Stimulated activated naive CD8-positive, alpha-beta T cell treated with anti-CD3 and anti-CD28 coated beads, Interleukin-15, amount 100 ng/mL, for 72 hours (primary cell): Measurements from ENCODE around the gene MAP1A.
A peak's percentile ranks its signal among the peaks of the same experiment; 100 is the strongest.
"Not testable (repeated sequence)": the region's sequence is repeated elsewhere in the genome, so short reads cannot be mapped to it uniquely, and the experiment has no call there.

ENCODE experiments used
- ATAC-seq: fragments of 150-1000 bp; cut with Tn5 transposase; 2 replicates; pipeline ENCODE4 v1.10.0; 2021; ENCODE audit warnings: mild to moderate bottlenecking, moderate library complexity
- DNase-seq, 2 donors: peaks; one replicate each; pipeline ENCODE4 v3.0.0; 2021 to 2022
- H3K27ac Mint-ChIP-seq, 2 donors: one replicate each; pipeline ENCODE4 v1.8.0; 2022; ENCODE audit warnings: mild to moderate bottlenecking in 2 of 2, mixed read lengths in 2 of 2, moderate library complexity in 2 of 2
- H3K27me3 Mint-ChIP-seq: one replicate; pipeline ENCODE4 v1.8.0; 2022; ENCODE audit warnings: mixed read lengths
- H3K4me1 Mint-ChIP-seq: one replicate; pipeline ENCODE4 v1.8.0; 2022; ENCODE audit warnings: mild to moderate bottlenecking, mixed read lengths
- H3K4me3 Mint-ChIP-seq, 2 donors: one replicate each; pipeline ENCODE4 v1.8.0; 2022; ENCODE audit warnings: mild to moderate bottlenecking in 2 of 2, mixed read lengths in 2 of 2, moderate library complexity in 1 of 2
- H3K9me3 Mint-ChIP-seq, 2 donors: one replicate each; pipeline ENCODE4 v1.8.0; 2022; ENCODE audit warnings: mixed read lengths in 2 of 2

MAP1A gene

DNA sequence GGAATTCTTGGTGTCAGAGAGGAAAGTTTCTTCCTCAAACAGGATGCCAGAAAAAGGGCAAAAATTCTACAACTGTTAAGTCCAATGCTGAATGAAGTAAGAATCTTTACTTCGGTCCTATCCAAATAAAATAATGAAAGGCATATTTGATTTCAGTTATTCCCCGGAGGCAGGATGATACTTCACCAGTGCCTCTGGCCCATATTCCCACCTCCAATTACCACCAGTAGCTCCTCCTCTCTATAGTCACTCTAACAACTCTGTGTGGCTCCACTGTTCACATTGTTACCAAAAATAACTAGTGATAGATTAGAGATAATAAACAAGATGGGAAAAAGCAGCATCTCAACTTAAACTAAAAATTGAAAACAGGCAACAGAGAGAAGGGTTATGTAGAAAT lies 20.7 kb downstream of the MAP1A start:
- H3K27me3 Mint-ChIP-seq = no peaks in the 10 kb centered on the region
- ATAC-seq (no peak), DNase-seq (no peak)
- no peak overlapping the region for H3K27ac Mint-ChIP-seq
- H3K9me3 Mint-ChIP-seq = no peaks in the 10 kb centered on the region
- no peak overlapping the region for H3K4me3 Mint-ChIP-seq
- no peaks in the 10 kb centered on the region for H3K4me1 Mint-ChIP-seq

GRCh38 chr15:43541785-43542184 lies 24.4 kb downstream of the MAP1A start:
- DNase-seq (no peak), ATAC-seq (no peak)
- no peaks in the 10 kb centered on the region for H3K27me3 Mint-ChIP-seq
- no peaks in the 10 kb centered on the region for H3K9me3 Mint-ChIP-seq
- H3K4me3 Mint-ChIP-seq = no peak overlapping the region
- no peaks in the 10 kb centered on the region for H3K4me1 Mint-ChIP-seq
- peak overlapping the region; percentile 59 to 78 for H3K27ac Mint-ChIP-seq

- Mint-ChIP-seq H3K27ac (no peak overlapping the region), H3K4me3 (no peak overlapping the region), H3K27me3 (no peaks in the 10 kb centered on the region), H3K4me1 (no peaks in the 10 kb centered on the region), H3K9me3 (no peaks in the 10 kb centered on the region)
- DNase-seq = no peak
- no peak for ATAC-seq
Observed at GRCh38 chr15:43544266-43544665, 26.9 kb downstream of the MAP1A start.

- Mint-ChIP-seq H3K27ac (peak overlapping the region in 1 of 2 donors; percentile 31), H3K4me3 (no peak overlapping the region), H3K27me3 (no peaks in the 10 kb centered on the region), H3K9me3 (no peaks in the 10 kb centered on the region), H3K4me1 (no peaks in the 10 kb centered on the region)
- DNase-seq = no peak
- no peak for ATAC-seq
Observed at GRCh38 chr15:43545426-43545825, 28.0 kb downstream of the MAP1A start.

DNA sequence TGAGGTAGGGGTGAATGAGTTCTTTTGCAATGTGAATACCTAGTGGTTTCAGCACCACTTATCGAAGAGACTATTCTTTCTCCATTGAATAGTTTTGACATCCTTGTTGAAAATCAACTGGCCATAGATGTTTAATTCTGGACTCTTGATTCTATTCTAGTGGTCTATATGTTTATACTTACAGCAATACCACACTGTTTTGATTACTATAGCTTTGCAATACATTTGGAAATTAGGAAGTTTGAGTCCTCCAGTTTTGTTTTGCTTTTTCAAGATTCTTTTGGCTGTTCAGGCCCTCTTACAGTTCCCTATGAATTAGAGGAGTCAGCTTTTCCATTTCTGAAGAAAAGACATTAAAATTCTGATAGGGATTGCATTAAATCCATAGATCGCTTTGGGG lies 30.1 kb downstream of the MAP1A start:
- no peak for ATAC-seq
- Mint-ChIP-seq H3K27me3 (no peaks in the 10 kb centered on the region), H3K4me1 (no peaks in the 10 kb centered on the region), H3K27ac (no peak overlapping the region), H3K9me3 (no peaks in the 10 kb centered on the region), H3K4me3 (no peak overlapping the region)
- DNase-seq = no peak

DNA sequence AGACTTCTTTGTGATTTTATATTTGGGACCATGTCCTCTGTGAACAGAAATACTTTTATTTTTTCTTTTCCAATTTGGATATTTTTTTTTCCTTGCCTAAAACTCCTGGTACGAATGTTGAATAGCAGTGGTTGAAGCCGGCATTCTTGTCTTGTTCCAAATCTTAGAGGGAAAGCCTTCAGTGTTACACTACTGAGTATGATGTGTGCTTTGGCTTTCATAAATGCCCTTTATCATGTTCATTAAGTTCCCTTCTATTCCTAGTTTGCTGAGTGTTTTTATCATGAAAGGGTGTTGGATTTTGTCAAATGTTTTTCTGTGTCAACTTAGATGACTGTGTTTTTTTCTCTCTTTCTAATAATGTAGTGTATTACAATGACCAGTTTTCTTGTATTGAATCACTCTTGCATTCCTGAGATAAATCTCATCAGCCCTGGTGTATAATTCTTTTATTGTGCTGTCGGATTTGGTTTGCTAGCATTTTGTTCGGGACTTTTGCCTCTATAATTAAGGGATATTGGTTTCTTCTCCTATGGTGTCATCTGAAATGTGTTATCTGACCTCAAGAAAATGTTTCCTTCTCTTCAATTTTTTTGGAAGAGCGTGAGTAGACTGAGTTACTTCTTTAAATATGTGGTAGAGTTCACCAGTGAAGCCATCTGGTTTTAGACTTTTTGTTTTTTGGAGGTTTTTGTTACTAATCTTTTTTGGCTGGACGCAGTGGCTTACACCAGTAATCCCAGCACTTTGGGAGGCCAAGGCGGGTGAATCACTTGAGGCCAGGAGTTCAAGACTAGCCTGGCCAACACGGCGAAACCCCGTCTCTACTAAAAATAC lies 33.3 kb downstream of the MAP1A start:
- no peak overlapping the region for H3K27ac Mint-ChIP-seq
- H3K9me3 Mint-ChIP-seq = no peaks in the 10 kb centered on the region
- ATAC-seq (no peak), DNase-seq (no peak)
- H3K27me3 Mint-ChIP-seq = no peaks in the 10 kb centered on the region
- H3K4me1 Mint-ChIP-seq = no peaks in the 10 kb centered on the region
- no peak overlapping the region for H3K4me3 Mint-ChIP-seq

- Mint-ChIP-seq H3K4me1 (no peaks in the 10 kb centered on the region), H3K27ac (no peak overlapping the region)
Observed at GRCh38 chr15:43552256-43552655, 34.8 kb downstream of the MAP1A start.

GRCh38 chr15:43552986-43553385 lies 35.6 kb downstream of the MAP1A start:
- Mint-ChIP-seq H3K4me1 (no peaks in the 10 kb centered on the region), H3K27ac (no peak overlapping the region), H3K9me3 (no peaks in the 10 kb centered on the region), H3K4me3 (no peak overlapping the region), H3K27me3 (no peaks in the 10 kb centered on the region)
- no peak for DNase-seq
- no peak for ATAC-seq

More at GRCh38 chr15:43552256-43552655, 34.8 kb downstream of the MAP1A start:
- Mint-ChIP-seq H3K9me3 (no peaks in the 10 kb centered on the region), H3K4me3 (no peak overlapping the region), H3K27me3 (no peaks in the 10 kb centered on the region)
- ATAC-seq = no peak
- DNase-seq = no peak

- not testable (repeated sequence) for ATAC-seq, H3K27ac Mint-ChIP-seq, H3K4me1 Mint-ChIP-seq, H3K27me3 Mint-ChIP-seq, H3K4me3 Mint-ChIP-seq, DNase-seq, H3K9me3 Mint-ChIP-seq
Observed at GRCh38 chr15:43562753-43563152, 45.3 kb downstream of the MAP1A start.

DNA sequence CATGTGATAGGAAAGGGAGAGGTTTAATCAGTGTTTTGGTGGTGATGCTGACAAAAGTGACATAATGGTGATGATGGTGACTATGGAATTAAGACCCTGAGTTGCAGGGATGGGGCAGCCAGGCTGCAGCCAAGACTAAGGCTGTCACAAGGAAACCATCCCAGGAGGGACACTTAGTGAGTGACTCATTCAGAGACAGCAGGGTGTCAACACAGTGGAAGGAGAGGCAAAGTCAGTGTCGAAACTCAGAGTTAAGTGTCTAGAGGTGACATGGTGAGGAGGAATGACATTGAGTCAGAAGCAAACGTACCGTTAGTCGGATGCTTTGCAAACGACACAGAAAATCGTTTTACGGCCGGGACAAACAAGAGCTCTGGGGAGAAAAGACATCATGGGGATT lies 46.4 kb downstream of the MAP1A start:
- H3K27me3 Mint-ChIP-seq, ATAC-seq, DNase-seq, H3K4me1 Mint-ChIP-seq, H3K4me3 Mint-ChIP-seq, H3K9me3 Mint-ChIP-seq, H3K27ac Mint-ChIP-seq: not testable (repeated sequence)

GRCh38 chr15:43566615-43567014 lies 49.2 kb downstream of the MAP1A start:
- not testable (repeated sequence) for H3K27me3 Mint-ChIP-seq, DNase-seq, ATAC-seq, H3K27ac Mint-ChIP-seq, H3K9me3 Mint-ChIP-seq, H3K4me3 Mint-ChIP-seq, H3K4me1 Mint-ChIP-seq

DNA sequence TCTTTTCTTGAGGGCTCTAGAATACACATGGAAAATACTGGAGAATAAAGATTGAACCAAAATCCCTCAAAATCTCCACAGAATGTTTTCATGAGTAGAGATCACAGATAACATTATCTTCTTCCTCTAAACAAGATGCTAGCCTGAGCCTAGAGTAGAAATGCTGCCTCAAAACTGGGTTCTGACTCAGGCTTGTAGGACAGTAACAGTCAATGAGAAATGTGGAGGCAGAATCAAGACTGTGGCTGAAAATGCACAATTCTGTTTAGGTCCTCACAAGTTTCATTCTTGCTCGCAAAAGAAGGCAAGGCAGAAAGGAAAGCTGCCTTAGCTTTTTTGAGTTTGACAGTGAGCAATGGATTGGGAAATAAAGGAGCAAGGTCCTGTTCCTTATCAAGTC lies 57.2 kb downstream of the MAP1A start:
- H3K9me3 Mint-ChIP-seq, H3K27me3 Mint-ChIP-seq, H3K4me3 Mint-ChIP-seq, H3K27ac Mint-ChIP-seq, H3K4me1 Mint-ChIP-seq, ATAC-seq, DNase-seq: not testable (repeated sequence)
